Mesendoderm (in vitro differentiated cells): ENCODE results near the gene BTRC.

Source experiments
- DNase-seq: peaks from one replicate; pipeline ENCODE4 v3.0.0; 2013
- H2AK5ac ChIP-seq: 2 replicates; pipeline ENCODE4 v1.6.1; 2013; ENCODE audit warnings: low read length, inconsistent platforms
- H2BK120ac ChIP-seq: 2 replicates; pipeline ENCODE4 v1.6.1; 2013; ENCODE audit warnings: low read depth, mild to moderate bottlenecking, low read length, moderate library complexity, mixed read lengths
- H2BK15ac ChIP-seq: replicated peaks from 2 replicates; pipeline ENCODE4 v1.6.1; 2013; ENCODE audit warnings: low read depth, mild to moderate bottlenecking, moderate library complexity
- H2BK5ac ChIP-seq: 2 replicates; pipeline ENCODE4 v1.6.1; 2013; ENCODE audit warnings: low read length, inconsistent platforms
- H3K18ac ChIP-seq: 2 replicates; pipeline ENCODE4 v1.6.1; 2013; ENCODE audit warnings: mild to moderate bottlenecking, low read length, mixed read lengths
- H3K23ac ChIP-seq: one replicate; pipeline ENCODE4 v1.6.1; 2013; ENCODE audit warnings: low read length
- H3K27ac ChIP-seq: 2 replicates; pipeline ENCODE4 v1.5.1; 2013; ENCODE audit warnings: low read depth, mild to moderate bottlenecking, inconsistent platforms, low read length, moderate library complexity
- H3K27me3 ChIP-seq: 2 replicates; pipeline ENCODE4 v1.6.1; 2013; ENCODE audit warnings: low read length, control low read depth, mild to moderate bottlenecking, inconsistent platforms; ENCODE audit not compliant: insufficient read depth, poor library complexity
- H3K36me3 ChIP-seq: 2 replicates; pipeline ENCODE4 v1.6.1; 2013; ENCODE audit warnings: low read length, inconsistent platforms; ENCODE audit not compliant: control insufficient read depth, insufficient read depth
- H3K4ac ChIP-seq: one replicate; pipeline ENCODE4 v1.6.1; 2013; ENCODE audit warnings: low read depth, mild to moderate bottlenecking, low read length, moderate library complexity
- H3K4me1 ChIP-seq: 2 replicates; pipeline ENCODE4 v1.6.1; 2013; ENCODE audit warnings: low read depth, low read length, inconsistent platforms; ENCODE audit not compliant: control insufficient read depth
- H3K4me2 ChIP-seq: 2 replicates; pipeline ENCODE4 v1.6.1; 2013; ENCODE audit warnings: low read length
- H3K4me3 ChIP-seq: 2 replicates; pipeline ENCODE4 v1.5.1; 2013; ENCODE audit warnings: mild to moderate bottlenecking, low read length
- H3K56ac ChIP-seq: one replicate; pipeline ENCODE4 v1.6.1; 2013; ENCODE audit warnings: low read length
- H3K79me1 ChIP-seq: 2 replicates; pipeline ENCODE4 v1.6.1; 2013; ENCODE audit warnings: low read length, inconsistent platforms
- H3K79me2 ChIP-seq: 2 replicates; pipeline ENCODE4 v1.6.1; 2013; ENCODE audit warnings: mild to moderate bottlenecking, low read length; ENCODE audit not compliant: control insufficient read depth, insufficient read depth
- H3K9ac ChIP-seq: 2 replicates; pipeline ENCODE4 v1.6.1; 2013; ENCODE audit warnings: low read length, inconsistent platforms
- H4K5ac ChIP-seq: one replicate; pipeline ENCODE4 v1.6.1; 2013; ENCODE audit warnings: low read length
- H4K8ac ChIP-seq: one replicate; pipeline ENCODE4 v1.6.1; 2013; ENCODE audit warnings: low read depth, mild to moderate bottlenecking, control low read depth, low read length, moderate library complexity
- WGBS: extraction: QIAGEN DNeasy Blood & Tissue Kit; methylation state at CpG from one replicate; pipeline ENCODE4 v1.1.7; 2013; ENCODE audit warnings: low lambda C conversion rate, missing lambda C conversion rate; ENCODE audit not compliant: insufficient coverage; ENCODE audit errors: extremely low coverage; 5-methylcytosine and 5-hydroxymethylcytosine counted together

The BTRC gene

DNA sequence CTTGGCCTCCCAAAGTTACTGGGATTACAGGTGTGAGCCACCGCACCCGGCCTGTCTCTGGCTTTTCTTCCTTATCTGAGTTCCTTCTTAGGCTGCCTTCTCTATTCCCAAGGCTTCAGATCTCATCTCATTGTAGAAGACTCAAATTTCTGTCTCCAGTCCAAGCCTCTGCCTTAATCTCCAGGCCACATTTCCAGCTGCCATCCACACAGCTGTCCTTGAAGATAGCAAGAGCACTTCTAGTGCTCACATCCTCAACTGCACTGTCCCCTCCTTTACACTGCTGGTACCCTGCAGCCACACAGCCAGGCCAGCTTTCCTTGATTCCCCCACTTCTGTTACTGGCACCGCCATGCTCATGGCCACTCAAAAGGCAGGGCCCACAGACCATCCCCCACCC, 198.5 kb downstream of the BTRC start:
- no peak overlapping the region for H3K18ac ChIP-seq
- no peaks in the 10 kb centered on the region for H3K27me3 ChIP-seq
- H3K79me2 ChIP-seq, result no peaks in the 10 kb centered on the region
- no peak overlapping the region for H3K27ac ChIP-seq
- no peaks in the 10 kb centered on the region for H3K36me3 ChIP-seq
- no peak overlapping the region for H3K56ac ChIP-seq
- H3K79me1 ChIP-seq, result no peaks in the 10 kb centered on the region
- H2BK5ac ChIP-seq, result no peak overlapping the region
- no peak overlapping the region for H3K4me2 ChIP-seq
- H2BK15ac ChIP-seq, result no peak overlapping the region
- H3K23ac ChIP-seq, result no peak overlapping the region
- H2AK5ac ChIP-seq, result no peak overlapping the region
- H4K5ac ChIP-seq, result no peak overlapping the region
- DNase-seq, result no peak
- H3K4ac ChIP-seq, result no peak overlapping the region
- no peak overlapping the region for H3K4me3 ChIP-seq
- no peak overlapping the region for H3K9ac ChIP-seq
- no peak overlapping the region for H2BK120ac ChIP-seq
- no CpG with 5 or more reads among the region's 3 CpGs for WGBS
- H4K8ac ChIP-seq, result no peak overlapping the region
- H3K4me1 ChIP-seq, result no peaks in the 10 kb centered on the region

DNA sequence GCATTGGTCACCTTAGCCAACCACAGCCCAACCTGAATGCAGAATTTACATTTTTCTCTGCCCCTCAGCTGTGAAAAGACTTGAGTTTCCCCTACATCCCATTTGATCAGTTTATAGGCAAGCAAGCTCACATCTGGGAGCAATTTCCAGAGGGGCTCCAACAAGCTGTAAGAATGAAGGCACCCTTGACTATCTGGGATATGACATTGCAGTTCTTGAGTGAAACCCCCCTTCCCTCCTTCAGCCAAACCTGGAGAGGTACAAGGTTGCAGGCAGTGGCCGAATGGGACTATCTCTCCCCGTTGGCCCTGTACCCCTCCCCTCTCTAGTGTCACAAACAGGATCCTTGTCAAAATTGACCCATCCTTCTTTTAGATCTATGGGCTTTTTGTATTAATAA, 203.6 kb downstream of the BTRC start:
- Histone ChIP-seq H3K4me2 (no peak overlapping the region), H2BK120ac (no peak overlapping the region), H3K27ac (no peak overlapping the region), H2AK5ac (no peak overlapping the region), H3K36me3 (no peaks in the 10 kb centered on the region), H3K4me1 (no peaks in the 10 kb centered on the region), H4K5ac (no peak overlapping the region), H3K9ac (no peak overlapping the region), H3K56ac (no peak overlapping the region), H3K4ac (no peak overlapping the region), H4K8ac (no peak overlapping the region), H3K18ac (no peak overlapping the region), H2BK15ac (no peak overlapping the region), H2BK5ac (no peak overlapping the region), H3K27me3 (no peaks in the 10 kb centered on the region), H3K79me1 (no peaks in the 10 kb centered on the region), H3K4me3 (no peak overlapping the region), H3K23ac (no peak overlapping the region), H3K79me2 (no peaks in the 10 kb centered on the region)
- no CpG with 5 or more reads among the region's 2 CpGs for WGBS
- DNase-seq, result no peak

DNA sequence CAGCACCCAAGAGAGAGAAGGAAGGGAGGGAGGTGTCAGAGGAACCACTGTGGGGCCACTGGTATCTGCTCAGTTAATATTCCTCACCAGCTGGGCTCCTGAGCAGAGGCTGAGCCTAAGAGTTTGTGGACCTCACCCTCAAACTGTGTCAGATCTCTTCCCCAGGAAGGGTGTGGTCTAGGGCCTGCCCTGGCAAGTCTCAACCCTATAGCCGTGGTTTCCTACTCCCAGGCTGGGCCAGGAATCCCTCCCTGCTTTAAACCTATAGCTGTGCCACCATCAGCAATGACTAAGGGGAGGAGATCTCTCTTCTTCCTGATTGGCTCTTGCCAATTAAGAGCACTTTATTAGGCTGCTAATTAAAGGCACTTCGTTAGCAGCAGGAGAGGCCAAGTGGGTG, 204.2 kb downstream of the BTRC start:
- no peak overlapping the region for H3K27ac ChIP-seq
- no peak overlapping the region for H3K18ac ChIP-seq
- no peaks in the 10 kb centered on the region for H3K27me3 ChIP-seq
- H3K4me1 ChIP-seq, result no peaks in the 10 kb centered on the region
- no peak overlapping the region for H4K8ac ChIP-seq
- H3K79me2 ChIP-seq, result no peaks in the 10 kb centered on the region
- H3K56ac ChIP-seq, result no peak overlapping the region
- no peak overlapping the region for H4K5ac ChIP-seq
- DNase-seq, result no peak
- no peak overlapping the region for H3K23ac ChIP-seq
- H3K9ac ChIP-seq, result no peak overlapping the region
- H3K79me1 ChIP-seq, result no peaks in the 10 kb centered on the region
- no peak overlapping the region for H2BK5ac ChIP-seq
- H3K36me3 ChIP-seq, result no peaks in the 10 kb centered on the region
- no peak overlapping the region for H3K4ac ChIP-seq
- no peak overlapping the region for H2BK15ac ChIP-seq
- H2AK5ac ChIP-seq, result no peak overlapping the region
- H3K4me2 ChIP-seq, result no peak overlapping the region
- WGBS, result no CpG with 5 or more reads among the region's 2 CpGs
- no peak overlapping the region for H2BK120ac ChIP-seq
- no peak overlapping the region for H3K4me3 ChIP-seq

DNA sequence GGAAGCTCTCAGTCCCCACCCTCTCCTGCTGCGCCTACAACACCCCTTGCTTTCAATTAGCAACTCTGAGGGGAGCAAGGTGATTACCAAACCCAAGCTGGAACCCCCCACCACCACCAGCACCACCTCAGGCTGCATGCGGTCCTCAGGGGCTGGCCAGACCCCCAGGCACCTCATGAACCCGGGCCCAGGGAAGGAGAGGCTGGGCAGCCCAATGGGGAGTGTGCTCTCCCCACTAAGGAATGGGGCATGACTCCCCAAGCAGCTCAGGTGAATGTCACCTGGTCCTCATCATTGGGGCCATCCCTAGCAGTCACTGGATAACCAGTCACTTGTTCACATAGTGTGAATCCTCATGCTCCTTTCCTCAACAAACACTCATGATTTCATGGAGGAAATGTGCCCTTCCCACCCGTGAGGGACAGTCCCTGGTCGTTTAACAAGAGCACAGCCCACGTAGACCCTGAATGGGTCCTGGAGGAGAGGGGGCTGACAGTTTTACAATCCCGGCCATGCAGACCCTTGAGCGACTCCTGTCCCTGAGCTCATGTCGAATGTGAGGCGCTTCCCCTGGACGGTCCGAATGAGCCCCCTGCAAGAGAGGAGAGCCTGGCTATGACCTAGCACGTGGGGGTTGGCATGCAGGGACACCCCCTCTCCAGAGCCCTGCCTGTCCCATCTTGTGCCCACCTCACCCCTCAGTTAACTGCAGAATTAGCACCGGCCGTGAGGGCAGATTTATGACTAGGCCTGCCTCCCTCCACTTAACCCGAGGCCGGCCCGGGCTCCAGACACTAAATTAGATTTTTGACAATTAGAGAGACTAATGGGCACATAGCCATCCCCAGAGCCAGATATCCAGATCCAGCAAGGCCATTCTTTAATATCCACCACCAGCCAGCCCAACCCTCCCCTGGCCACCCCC, 205.0 kb downstream of the BTRC start:
- Histone ChIP-seq H2BK15ac (no peak overlapping the region), H2AK5ac (no peak overlapping the region), H3K27ac (no peak overlapping the region), H3K18ac (no peak overlapping the region), H3K36me3 (no peaks in the 10 kb centered on the region), H3K56ac (no peak overlapping the region), H3K4ac (no peak overlapping the region), H3K4me3 (no peak overlapping the region), H3K4me1 (no peaks in the 10 kb centered on the region), H3K23ac (no peak overlapping the region), H4K5ac (no peak overlapping the region), H3K79me2 (no peaks in the 10 kb centered on the region), H3K79me1 (no peaks in the 10 kb centered on the region), H4K8ac (no peak overlapping the region), H3K4me2 (no peak overlapping the region), H3K27me3 (no peaks in the 10 kb centered on the region), H2BK5ac (no peak overlapping the region), H3K9ac (no peak overlapping the region), H2BK120ac (no peak overlapping the region)
- no peak for DNase-seq
- no CpG with 5 or more reads among the region's 18 CpGs for WGBS

DNA sequence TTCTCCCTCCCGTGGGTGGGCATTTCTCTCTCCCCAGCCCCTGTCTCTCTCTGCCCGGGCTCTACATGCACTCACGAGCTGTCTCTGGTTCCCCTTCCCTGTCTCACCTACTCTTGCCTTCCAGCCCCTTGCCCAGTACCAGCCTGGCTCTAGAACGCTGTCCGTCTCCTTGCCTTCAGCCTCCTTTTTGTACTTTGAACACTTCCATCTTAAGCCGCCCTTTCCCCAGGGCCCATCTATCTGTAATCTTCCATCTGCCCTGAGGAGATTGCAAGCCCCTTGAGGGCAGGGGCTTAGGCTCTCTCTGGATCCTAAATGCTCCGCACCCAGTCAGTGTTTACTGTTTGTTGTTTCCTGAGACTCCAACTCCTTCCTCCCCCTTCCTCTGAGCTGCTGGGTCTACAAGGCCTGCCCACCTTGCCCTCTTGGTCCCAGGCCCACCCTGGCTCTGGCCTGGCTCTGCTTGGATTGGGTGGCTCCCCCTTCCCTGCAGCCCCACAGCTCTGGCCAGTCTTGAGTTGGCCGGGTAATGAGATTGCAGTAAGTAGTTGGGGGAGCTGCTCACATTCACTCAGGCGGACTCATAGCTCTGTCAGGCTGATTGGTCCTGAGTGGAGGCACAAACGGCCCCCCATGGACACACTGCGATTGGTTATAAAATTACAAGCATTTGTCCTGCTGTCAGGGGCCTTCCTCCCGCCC, 205.8 kb downstream of the BTRC start:
- H3K23ac ChIP-seq, result no peak overlapping the region
- no peak overlapping the region for H3K18ac ChIP-seq
- H2BK15ac ChIP-seq, result no peak overlapping the region
- H2BK120ac ChIP-seq, result no peak overlapping the region
- H2BK5ac ChIP-seq, result no peak overlapping the region
- no peaks in the 10 kb centered on the region for H3K79me2 ChIP-seq
- no peaks in the 10 kb centered on the region for H3K4me1 ChIP-seq
- no peak overlapping the region for H4K8ac ChIP-seq
- H3K9ac ChIP-seq, result no peak overlapping the region
- H3K4me2 ChIP-seq, result no peak overlapping the region
- WGBS, result no CpG with 5 or more reads among the region's 12 CpGs
- DNase-seq, result no peak
- no peak overlapping the region for H3K56ac ChIP-seq
- no peak overlapping the region for H4K5ac ChIP-seq
- no peak overlapping the region for H2AK5ac ChIP-seq
- no peaks in the 10 kb centered on the region for H3K79me1 ChIP-seq
- H3K27ac ChIP-seq, result no peak overlapping the region
- H3K36me3 ChIP-seq, result no peaks in the 10 kb centered on the region
- no peak overlapping the region for H3K4me3 ChIP-seq
- H3K4ac ChIP-seq, result no peak overlapping the region
- H3K27me3 ChIP-seq, result no peaks in the 10 kb centered on the region
